Fibroblast of upper back skin (primary cell): Measurements from ENCODE around the gene KLF12.

Source experiments
- DNase-seq: peaks from one replicate; pipeline ENCODE4 v3.0.0-alpha.2; 2013

Gene KLF12

DNA sequence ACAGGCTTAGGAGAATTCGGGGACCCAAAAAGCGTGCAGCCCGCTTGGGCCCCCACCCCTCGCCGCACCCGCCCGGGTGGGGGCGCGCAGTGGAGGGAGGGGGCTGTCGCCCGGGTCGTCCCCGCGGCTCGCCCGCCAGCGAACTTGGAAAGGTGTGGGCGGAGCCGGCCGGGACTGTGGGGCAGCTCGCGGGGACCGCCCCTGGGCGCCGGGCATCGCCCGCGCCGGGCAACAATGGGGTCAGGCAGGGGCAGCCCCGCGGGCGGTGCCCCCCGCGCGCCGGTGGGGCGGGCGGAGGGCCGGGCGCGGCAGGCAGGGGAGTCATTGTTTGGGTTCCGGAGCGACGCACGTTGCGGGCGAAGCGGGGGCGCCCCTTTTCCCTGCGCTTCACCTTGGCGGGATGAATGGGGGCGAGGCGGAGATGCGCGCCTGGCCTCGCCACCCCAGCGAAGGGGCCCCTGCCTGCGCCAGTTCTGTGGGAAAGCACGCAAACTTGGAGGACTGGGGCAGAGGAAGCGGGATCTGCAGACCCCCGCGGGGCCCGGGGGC lies 647 bp upstream of the KLF12 start:
- DNase-seq: no peak

GRCh38 chr13:74133657-74134201 lies 475 bp downstream of the KLF12 start:
- DNase-seq: peak; percentile 94

GRCh38 chr13:74132776-74133656 lies 1.2 kb downstream of the KLF12 start:
- peak; percentile 42 for DNase-seq

- no peak for DNase-seq
Observed at GRCh38 chr13:74132152-74132775, 1.9 kb downstream of the KLF12 start.

GRCh38 chr13:74131227-74131626 lies 3.0 kb downstream of the KLF12 start:
- DNase-seq: no peak

- DNase-seq: peak; percentile 34
Observed at GRCh38 chr13:74129500-74130191, 4.6 kb downstream of the KLF12 start.

DNA sequence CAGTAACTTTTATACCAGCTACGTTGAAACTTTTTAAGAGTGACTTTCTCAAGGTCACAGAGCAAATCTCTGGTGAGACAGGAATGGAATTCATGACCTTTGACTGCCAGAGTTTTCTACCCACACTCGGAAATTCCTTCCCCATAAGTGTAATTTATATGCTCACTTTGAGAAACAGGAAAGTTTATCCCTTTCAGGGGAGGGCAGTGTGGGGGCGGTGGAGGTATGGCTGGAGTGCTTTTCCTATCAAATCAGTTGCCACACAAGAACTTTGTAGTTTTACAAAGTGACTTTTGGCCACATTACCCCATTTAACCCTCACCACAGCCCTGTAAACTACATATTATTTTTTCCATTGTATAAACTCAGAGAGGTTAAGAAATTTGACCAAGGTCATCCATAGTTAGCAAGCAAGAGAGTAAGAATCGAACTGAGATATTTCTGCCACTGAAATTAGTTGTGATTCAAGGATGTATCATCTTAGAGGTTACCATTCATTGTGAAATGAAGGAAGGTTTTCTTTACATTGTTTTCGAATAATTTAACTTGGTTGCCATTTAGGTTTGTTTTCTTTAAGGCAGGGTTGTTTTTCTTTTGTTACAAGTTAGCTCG lies 5.9 kb downstream of the KLF12 start:
- DNase-seq: peak; percentile 42

- no peak for DNase-seq
Observed at GRCh38 chr13:74118328-74118727, 15.9 kb downstream of the KLF12 start.

GRCh38 chr13:74117207-74117705 lies 16.9 kb downstream of the KLF12 start:
- DNase-seq: no peak

- DNase-seq: peak; percentile 80
Observed at GRCh38 chr13:74115133-74115532, 19.1 kb downstream of the KLF12 start.

- no peak for DNase-seq
Observed at GRCh38 chr13:74114641-74115040, 19.6 kb downstream of the KLF12 start.

- peak; percentile 70 for DNase-seq
Observed at GRCh38 chr13:74114202-74114601, 20.0 kb downstream of the KLF12 start.

- no peak for DNase-seq
Observed at GRCh38 chr13:74111901-74112824, 22.0 kb downstream of the KLF12 start.

DNA sequence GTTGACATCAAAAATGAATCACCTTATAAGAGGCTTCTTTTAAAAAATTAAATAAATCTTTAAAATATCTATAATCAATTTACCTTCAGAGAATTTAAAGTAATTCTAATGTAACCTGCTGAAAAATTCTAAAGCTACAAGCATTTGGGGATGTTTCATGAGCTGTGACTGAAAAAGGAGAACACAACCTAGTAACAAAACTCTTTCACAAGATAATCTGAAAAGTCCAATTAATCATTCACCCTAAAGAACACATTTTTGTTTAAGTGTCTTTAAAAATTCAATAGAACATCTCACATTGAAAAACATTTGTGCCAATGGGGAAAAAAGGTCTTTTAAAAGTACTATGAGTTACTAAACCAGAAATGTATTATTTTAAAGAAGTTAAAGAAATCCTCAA lies 22.8 kb downstream of the KLF12 start:
- no peak for DNase-seq

GRCh38 chr13:74110053-74110452 lies 24.2 kb downstream of the KLF12 start:
- no peak for DNase-seq

- DNase-seq: no peak
Observed at GRCh38 chr13:74107598-74107997, 26.6 kb downstream of the KLF12 start.

DNA sequence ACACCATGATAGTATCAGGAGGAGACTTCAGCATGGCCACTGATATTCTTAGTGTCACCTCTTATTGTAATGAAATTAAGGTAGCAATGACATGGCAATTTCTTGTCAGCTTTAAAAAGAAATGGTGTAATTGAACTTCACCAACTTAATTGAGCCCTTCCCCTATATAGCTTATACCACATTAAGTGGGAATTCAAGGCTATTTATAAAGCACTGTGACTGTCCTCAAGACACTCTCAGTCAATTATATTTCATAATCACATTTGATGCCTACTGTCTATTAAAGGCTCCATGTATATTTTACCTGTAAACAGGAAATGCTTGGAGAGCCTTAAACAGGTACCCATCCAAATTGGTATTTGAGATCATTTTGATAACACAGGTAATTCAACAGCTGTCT lies 28.3 kb downstream of the KLF12 start:
- no peak for DNase-seq

- DNase-seq: no peak
Observed at GRCh38 chr13:74104661-74105275, 29.4 kb downstream of the KLF12 start.

GRCh38 chr13:74103970-74104555 lies 30.1 kb downstream of the KLF12 start:
- no peak for DNase-seq

GRCh38 chr13:74103196-74103595 lies 31.0 kb downstream of the KLF12 start:
- no peak for DNase-seq
